Astrocyte (in vitro differentiated cells and primary cell): ENCODE data around the gene EIF4E1B. TPM values are rescaled to one million over a fixed set of nuclear protein-coding genes. Genes with fewer than 3 reads are reported as not detected.

ENCODE experiments used
- DNase-seq: peaks from one replicate; pipeline ENCODE4 v3.0.0-alpha.2; 2010; ENCODE audit warnings: low read depth
- FAIRE-seq: peaks from 2 replicates; lab custom pipeline; 2011; peaks lifted over from hg19 to GRCh38; lab: Jason Lieb, UNC
- H2AFZ ChIP-seq: 2 replicates; pipeline ENCODE4 v1.6.0; 2012; ENCODE audit warnings: low read depth, low read length, inconsistent platforms
- H3K27ac ChIP-seq: 2 replicates; pipeline ENCODE4 v1.5.1; 2011; ENCODE audit warnings: low read depth, low read length, inconsistent platforms
- H3K27me3 ChIP-seq: 2 replicates; pipeline ENCODE4 v1.6.0; 2011; ENCODE audit warnings: low read length, inconsistent platforms; ENCODE audit not compliant: insufficient read depth
- H3K36me3 ChIP-seq: 2 replicates; pipeline ENCODE4 v1.5.1; 2011; ENCODE audit warnings: low read length, inconsistent platforms; ENCODE audit not compliant: insufficient read depth
- H3K4me1 ChIP-seq: 2 replicates; pipeline ENCODE4 v1.5.1; 2011; ENCODE audit warnings: low read length, inconsistent platforms; ENCODE audit not compliant: insufficient read depth
- H3K4me2 ChIP-seq: 2 replicates; pipeline ENCODE4 v1.6.0; 2012; ENCODE audit warnings: low read length, inconsistent platforms
- H3K4me3 ChIP-seq: 2 replicates; pipeline ENCODE4 v1.5.1; 2011; ENCODE audit warnings: low read depth, mild to moderate bottlenecking, low read length, inconsistent platforms; ENCODE audit not compliant: insufficient read depth
- H3K79me2 ChIP-seq: 2 replicates; pipeline ENCODE4 v1.6.0; 2012; ENCODE audit warnings: mild to moderate bottlenecking, low read length, inconsistent platforms; ENCODE audit not compliant: insufficient read depth
- H3K9ac ChIP-seq: 2 replicates; pipeline ENCODE4 v1.6.0; 2012; ENCODE audit warnings: mild to moderate bottlenecking, low read length, inconsistent platforms
- H3K9me3 ChIP-seq: 2 replicates; pipeline ENCODE4 v1.5.1; 2012; ENCODE audit warnings: low read depth, mild to moderate bottlenecking, low read length, inconsistent platforms; ENCODE audit not compliant: insufficient read depth
- H4K20me1 ChIP-seq: 2 replicates; pipeline ENCODE4 v1.6.0; 2012; ENCODE audit warnings: low read length, inconsistent platforms; ENCODE audit not compliant: insufficient read depth
- H3K27ac Mint-ChIP-seq: one replicate; pipeline ENCODE4 v1.8.0; 2021; ENCODE audit warnings: mild to moderate bottlenecking, mixed read lengths; ENCODE audit not compliant: unreplicated experiment
- H3K27me3 Mint-ChIP-seq: one replicate; pipeline ENCODE4 v1.8.0; 2021; ENCODE audit warnings: low read depth, mixed read lengths; ENCODE audit not compliant: unreplicated experiment
- H3K36me3 Mint-ChIP-seq: one replicate; pipeline ENCODE4 v1.8.0; 2021; ENCODE audit warnings: low read depth, mixed read lengths; ENCODE audit not compliant: unreplicated experiment
- H3K4me1 Mint-ChIP-seq: one replicate; pipeline ENCODE4 v1.8.0; 2021; ENCODE audit warnings: low read depth, mixed read lengths; ENCODE audit not compliant: unreplicated experiment
- H3K4me3 Mint-ChIP-seq: one replicate; pipeline ENCODE4 v1.8.0; 2021; ENCODE audit warnings: mild to moderate bottlenecking, moderate library complexity, mixed read lengths; ENCODE audit not compliant: unreplicated experiment
- H3K9me3 Mint-ChIP-seq: one replicate; pipeline ENCODE4 v1.8.0; 2021; ENCODE audit warnings: mild to moderate bottlenecking, mixed read lengths; ENCODE audit not compliant: unreplicated experiment
- CTCF ChIP-seq: IDR thresholded peaks from 2 replicates; pipeline ENCODE4 v1.5.1; 2011; ENCODE audit warnings: low read depth, mild to moderate bottlenecking, inconsistent platforms, low read length, moderate library complexity; ENCODE audit not compliant: insufficient read depth
- EZH2 ChIP-seq: IDR thresholded peaks from 2 replicates; pipeline ENCODE4 v1.6.1; 2012; ENCODE audit warnings: mild to moderate bottlenecking, low read length, inconsistent platforms; ENCODE audit not compliant: insufficient read depth
- total RNA-seq: library from RNA; stranded (reverse); gene quantifications from 2 replicates; pipeline ENCODE4 v1.2.1, GENCODE V29; 2021

Gene EIF4E1B
- total RNA-seq, 1 donor from 2014 or later = not detected

GRCh38 chr5:176670449-176670848 is 40.0 kb downstream of the EIF4E1B start:
- no peaks in the 10 kb centered on the region for H3K4me1 ChIP-seq
- no peak overlapping the region for H3K27ac ChIP-seq
- no peaks in the 10 kb centered on the region for H3K36me3 ChIP-seq
- H3K79me2 ChIP-seq = no peaks in the 10 kb centered on the region
- H3K4me2 ChIP-seq = no peak overlapping the region
- no peak for TF ChIP-seq EZH2
- no peak for TF ChIP-seq CTCF
- Mint-ChIP-seq H3K9me3 (no peaks in the 10 kb centered on the region), H3K36me3 (no peaks in the 10 kb centered on the region), H3K27ac (no peak overlapping the region), H3K27me3 (peaks cover 58% of the 10 kb centered on the region), H3K4me3 (no peak overlapping the region), H3K4me1 (no peaks in the 10 kb centered on the region)
- no peak overlapping the region for H3K9ac ChIP-seq
- FAIRE-seq = no peak
- H4K20me1 ChIP-seq = no peaks in the 10 kb centered on the region
- no peak for DNase-seq
- no peak overlapping the region for H2AFZ ChIP-seq
- no peak overlapping the region for H3K4me3 ChIP-seq
- no peaks in the 10 kb centered on the region for H3K9me3 ChIP-seq
- H3K27me3 ChIP-seq = peaks cover 33% of the 10 kb centered on the region

GRCh38 chr5:176671399-176671798 is 40.9 kb downstream of the EIF4E1B start:
- Histone ChIP-seq H2AFZ (no peak overlapping the region), H3K4me3 (no peak overlapping the region), H3K27ac (no peak overlapping the region)

More at GRCh38 chr5:176671399-176671798, 40.9 kb downstream of the EIF4E1B start:
- Mint-ChIP-seq H3K9me3 (peaks cover 2% of the 10 kb centered on the region), H3K4me3 (no peak overlapping the region), H3K27me3 (peaks cover 56% of the 10 kb centered on the region), H3K4me1 (no peaks in the 10 kb centered on the region), H3K36me3 (no peaks in the 10 kb centered on the region), H3K27ac (no peak overlapping the region)
- Histone ChIP-seq H3K9me3 (no peaks in the 10 kb centered on the region), H3K4me1 (peaks cover 2% of the 10 kb centered on the region), H4K20me1 (no peaks in the 10 kb centered on the region), H3K4me2 (no peak overlapping the region), H3K79me2 (no peaks in the 10 kb centered on the region), H3K27me3 (peaks cover 28% of the 10 kb centered on the region), H3K9ac (no peak overlapping the region), H3K36me3 (no peaks in the 10 kb centered on the region)
- TF ChIP-seq CTCF (no peak), EZH2 (no peak)
- FAIRE-seq (no peak), DNase-seq (no peak)
